Endothelial cell of umbilical vein (primary cell): Measurements from ENCODE around the gene TRIM40. TPM values are rescaled to one million over a fixed set of nuclear protein-coding genes. Genes with fewer than 3 reads are reported as not detected.
A peak's percentile ranks its signal among the peaks of the same experiment; 100 is the strongest.

Experiments used
- BruUV-seq: library from RNA; stranded (reverse); fragments of 400-500 nt; replicated peaks from 2 replicates; lab custom pipeline; 2021; lab: Mats Ljungman, UMichigan
- CTCF ChIA-PET: fragments of 300-600, 350-600 bp; sonication (Branson Sonifier 250); formaldehyde crosslinking; loops from one replicate; lab custom pipeline; 2021; ENCODE audit warnings: antibody characterized with exemption, inconsistent platforms; lab: Charles Lee
- POLR2A ChIA-PET: fragments of 300-600, 350-600 bp; sonication (Branson Sonifier 250); formaldehyde crosslinking; loops from one replicate; lab custom pipeline; 2021; ENCODE audit warnings: antibody characterized with exemption, inconsistent platforms; lab: Charles Lee
- DNase-seq: peaks from one replicate; pipeline ENCODE4 v3.0.0-alpha.2; 2011; ENCODE audit warnings: low read depth, low spot score
- FAIRE-seq: peaks from 2 replicates; lab custom pipeline; 2011; peaks lifted over from hg19 to GRCh38; lab: Jason Lieb, UNC
- H2AFZ ChIP-seq: 2 replicates; pipeline ENCODE4 v1.6.0; 2012; ENCODE audit warnings: low read depth, low read length, control low read depth, inconsistent platforms
- H3K27ac ChIP-seq: 2 replicates; pipeline ENCODE4 v1.5.1; 2011; ENCODE audit warnings: low read depth, mild to moderate bottlenecking, control low read depth, low read length, moderate library complexity; ENCODE audit not compliant: insufficient read depth
- H3K27me3 ChIP-seq, 2 experiments: 2 replicates each; pipeline versions ENCODE4 v1.6.0 to v1.6.1; 2011; ENCODE audit warnings: low read length in 2 of 2, mixed read lengths in 1 of 2; ENCODE audit not compliant: control insufficient read depth in 2 of 2, insufficient read depth in 2 of 2
- H3K36me3 ChIP-seq, 2 experiments: 2 replicates in 1 of 2; 3 replicates in 1 of 2; pipeline ENCODE4 v1.5.1; 2011; ENCODE audit warnings: low read length in 2 of 2, mild to moderate bottlenecking in 1 of 2, moderate library complexity in 1 of 2; ENCODE audit not compliant: control insufficient read depth in 2 of 2, insufficient read depth in 2 of 2; ENCODE audit errors: extremely low read depth in 1 of 2
- H3K4me1 ChIP-seq: 3 replicates; pipeline ENCODE4 v1.5.1; 2011; ENCODE audit warnings: mild to moderate bottlenecking, low read length; ENCODE audit not compliant: control insufficient read depth, insufficient read depth; ENCODE audit errors: extremely low read depth
- H3K4me2 ChIP-seq: 2 replicates; pipeline ENCODE4 v1.6.1; 2011; ENCODE audit warnings: low read length, control low read depth, mixed read lengths; ENCODE audit not compliant: insufficient read depth
- H3K4me3 ChIP-seq, 3 experiments: fragments of 200-600 bp in 1 of 3; sonication (generic), shearing (Covaris generic) in 1 of 3; replicated peaks in 1 of 3; 2 replicates each; pipeline ENCODE4 v1.5.1; 2011 to 2016; ENCODE audit warnings: control low read depth in 3 of 3, low read length in 3 of 3, mild to moderate bottlenecking in 2 of 3, inconsistent platforms in 1 of 3, low read depth in 1 of 3, moderate library complexity in 1 of 3; ENCODE audit not compliant: insufficient read depth in 1 of 3
- H3K79me2 ChIP-seq: 2 replicates; pipeline ENCODE4 v1.6.0; 2012; ENCODE audit warnings: low read length, inconsistent platforms; ENCODE audit not compliant: control insufficient read depth, insufficient read depth
- H3K9ac ChIP-seq: replicated peaks from 2 replicates; pipeline ENCODE3; 2011; ENCODE audit warnings: low read length, control low read depth; ENCODE audit not compliant: insufficient read depth; ENCODE audit errors: extremely low read depth
- H3K9me1 ChIP-seq: replicated peaks from 3 replicates; pipeline ENCODE4 v1.6.0; 2011; ENCODE audit warnings: mild to moderate bottlenecking, low read length; ENCODE audit not compliant: control insufficient read depth, insufficient read depth; ENCODE audit errors: extremely low read depth
- H3K9me3 ChIP-seq: replicated peaks from 2 replicates; pipeline ENCODE4 v1.5.1; 2012; ENCODE audit warnings: low read length, inconsistent platforms; ENCODE audit not compliant: control insufficient read depth, insufficient read depth
- H4K20me1 ChIP-seq: replicated peaks from 2 replicates; pipeline ENCODE3; 2011; ENCODE audit warnings: mild to moderate bottlenecking, low read length; ENCODE audit not compliant: control insufficient read depth, insufficient read depth; ENCODE audit errors: extremely low read depth
- EZH2 ChIP-seq: IDR thresholded peaks from 2 replicates; pipeline ENCODE4 v1.6.1; 2012; ENCODE audit warnings: borderline replicate concordance, low read depth, mild to moderate bottlenecking, moderate library complexity, low read length, inconsistent platforms; ENCODE audit not compliant: severe bottlenecking
- FOS ChIP-seq: IDR thresholded peaks from 2 replicates; pipeline ENCODE4 v1.6.1; 2011; ENCODE audit warnings: mild to moderate bottlenecking, low read length, moderate library complexity, borderline replicate concordance; ENCODE audit not compliant: insufficient read depth
- GATA2 ChIP-seq: IDR thresholded peaks from 2 replicates; pipeline ENCODE4 v1.7.0; 2011; ENCODE audit warnings: low read depth, mild to moderate bottlenecking, moderate library complexity, mixed read lengths, low read length; ENCODE audit not compliant: insufficient read length, insufficient read depth
- JUN ChIP-seq: IDR thresholded peaks from 2 replicates; pipeline ENCODE4 v1.6.1; 2011; ENCODE audit warnings: borderline replicate concordance, low read depth; ENCODE audit not compliant: insufficient read length, insufficient read depth
- MAX ChIP-seq: IDR thresholded peaks from 2 replicates; pipeline ENCODE4 v1.6.1; 2011; ENCODE audit not compliant: insufficient read depth, insufficient read length
- MYC ChIP-seq: IDR thresholded peaks from one replicate; pipeline ENCODE4 v1.6.1; 2011; ENCODE audit warnings: mild to moderate bottlenecking, low read depth, low read length
- POLR2A ChIP-seq: IDR thresholded peaks from 2 replicates; pipeline ENCODE4 v1.6.1; 2012; ENCODE audit warnings: low read depth, mild to moderate bottlenecking, control low read depth, low read length
- POLR2AphosphoS5 ChIP-seq: IDR thresholded peaks from 2 replicates; pipeline ENCODE4 v1.6.1; 2012; ENCODE audit warnings: low read depth, mild to moderate bottlenecking, control low read depth, low read length, moderate library complexity; ENCODE audit not compliant: insufficient read depth
- dilution Hi-C: fragments of 300-500 bp; cut with MboI; formaldehyde crosslinking; loops from one replicate; pipeline ENCODE4 v1.15.0; 2019; ENCODE audit warnings: low sequenced_read_pairs; ENCODE audit not compliant: extremely low pct_ligation_motif_present
- intact Hi-C: fragments of 100-400 bp; cut with micrococcal nuclease; formaldehyde crosslinking; loops from one replicate; pipeline ENCODE4 v1.10.0; 2022
- polyA plus RNA-seq, 4 experiments: library from polyadenylated mRNA; depleted of rRNA in 3 of 4; stranded (reverse) in 3 of 4; unstranded in 1 of 4; fragments of >200 nt; gene quantifications; 2 replicates each; pipeline versions ENCODE4 v1.2.1 to v1.2.3, GENCODE V29; 2011 to 2012; ENCODE audit warnings: missing spikeins in 1 of 4
- total RNA-seq: library from RNA; stranded (reverse); gene quantifications from 2 replicates; pipeline ENCODE4 v1.2.3, GENCODE V29; 2021

The TRIM40 gene
- total and polyA plus RNA-seq, 2 donors (not counting 3 experiments of a cell fraction or from before 2014, with no cell fraction given), result not detected

- POLR2A ChIA-PET, result no interaction called here
- Histone ChIP-seq H3K27ac (no peak overlapping the region), H3K4me2 (peak overlapping the region; percentile 46), H3K9me1 (no peaks in the 10 kb centered on the region), H3K9me3 (no peaks in the 10 kb centered on the region), H3K4me3 (no peak overlapping the region), H3K79me2 (no peaks in the 10 kb centered on the region), H2AFZ (no peak overlapping the region), H3K36me3 (no peaks in the 10 kb centered on the region), H3K27me3 (peaks cover 0 to 5% of the 10 kb centered on the region in 2 experiments), H3K9ac (no peak overlapping the region), H4K20me1 (no peaks in the 10 kb centered on the region), H3K4me1 (peaks cover 8% of the 10 kb centered on the region)
- dilution Hi-C loops (no loop called here), intact Hi-C loops (no loop called here)
- DNase-seq (no peak), FAIRE-seq (no peak)
- no peak for TF ChIP-seq POLR2AphosphoS5
- CTCF ChIA-PET, result interaction anchor here (0.8 kb wide), 1 partner anchor 54 kb away, joined by 5 read pairs; no protein-coding TSS in a partner anchor
- no TSS peak for BruUV-seq
Measured at GRCh38 chr6:30156774-30157173, 20.8 kb downstream of the TRIM40 start.

- no TSS peak for BruUV-seq
- TF ChIP-seq JUN (no peak), MAX (no peak), GATA2 (no peak), EZH2 (no peak), MYC (no peak), POLR2A (no peak), FOS (no peak)
- peaks cover 8% of the 10 kb centered on the region for H3K4me1 ChIP-seq
- H3K36me3 ChIP-seq, result no peaks in the 10 kb centered on the region
- POLR2A ChIA-PET, result no interaction called here
- no peak overlapping the region for H3K4me3 ChIP-seq
- intact Hi-C loops (no loop called here), dilution Hi-C loops (no loop called here)
- no peak overlapping the region for H3K9ac ChIP-seq
- no peak for FAIRE-seq
- H3K9me1 ChIP-seq, result no peaks in the 10 kb centered on the region
- H2AFZ ChIP-seq, result no peak overlapping the region
- H3K9me3 ChIP-seq, result no peaks in the 10 kb centered on the region
- no peak overlapping the region for H3K27ac ChIP-seq
- no peak overlapping the region for H3K4me2 ChIP-seq
- H3K79me2 ChIP-seq, result no peaks in the 10 kb centered on the region
- H4K20me1 ChIP-seq, result no peaks in the 10 kb centered on the region
- DNase-seq, result no peak
- CTCF ChIA-PET, result interaction anchor here (0.8 to 1.0 kb wide), 2 partner anchors 18 to 55 kb away, joined by 3 to 5 read pairs; no protein-coding TSS in a partner anchor
- peaks cover 0 to 5% of the 10 kb centered on the region in 2 experiments for H3K27me3 ChIP-seq
Measured at GRCh38 chr6:30157581-30157980, 21.6 kb downstream of the TRIM40 start.
